GM12874 (cell line): ENCODE results near the gene AGXT.

Experiments
- TF ChIP-seq, protein P1 (sequence below): IDR thresholded peaks from 2 replicates; pipeline ENCODE4 v1.5.1; 2011; ENCODE audit warnings: low read depth, mild to moderate bottlenecking, control low read depth, low read length, moderate library complexity; ENCODE audit not compliant: insufficient read depth

AGXT gene

DNA sequence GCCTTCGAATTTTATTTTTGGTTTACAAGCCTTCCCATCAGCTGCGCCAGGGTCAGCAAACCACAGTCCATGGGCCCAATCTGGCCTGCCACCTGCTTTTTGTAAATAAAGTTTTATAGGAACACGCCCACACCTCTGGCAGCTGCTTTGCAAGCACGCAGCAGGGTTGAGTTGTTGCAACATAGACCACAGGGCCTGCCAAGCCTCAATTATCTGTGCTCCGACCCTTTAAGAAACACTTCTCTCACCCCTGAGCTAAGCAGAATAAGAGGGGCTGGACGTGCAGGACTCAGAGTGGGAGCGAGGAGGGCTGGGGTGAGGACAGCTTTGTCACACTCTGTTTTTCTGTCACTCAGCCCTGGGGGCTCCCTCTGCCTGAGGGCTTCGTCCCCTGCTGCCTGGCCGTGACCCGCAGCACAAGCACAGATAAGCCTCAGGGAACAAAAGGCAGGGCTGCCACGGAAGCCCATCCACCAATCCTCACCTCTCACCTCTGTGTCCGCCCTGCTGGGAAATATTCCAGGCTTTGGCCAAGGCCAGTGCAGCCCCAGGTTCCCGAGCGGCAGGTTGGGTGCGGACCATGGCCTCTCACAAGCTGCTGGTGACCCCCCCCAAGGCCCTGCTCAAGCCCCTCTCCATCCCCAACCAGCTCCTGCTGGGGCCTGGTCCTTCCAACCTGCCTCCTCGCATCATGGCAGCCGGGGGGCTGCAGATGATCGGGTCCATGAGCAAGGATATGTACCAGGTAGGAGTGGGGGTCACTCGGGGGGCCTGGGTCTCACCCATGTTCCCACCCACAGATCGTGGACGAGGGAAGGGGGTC, at the start of gene AGXT:
AGXT (plus strand) TSS at position 539 of the 823 bp plus-strand sequence; CDS start at position 581, 42 bp downstream.
- TF ChIP-seq, protein P1, sequence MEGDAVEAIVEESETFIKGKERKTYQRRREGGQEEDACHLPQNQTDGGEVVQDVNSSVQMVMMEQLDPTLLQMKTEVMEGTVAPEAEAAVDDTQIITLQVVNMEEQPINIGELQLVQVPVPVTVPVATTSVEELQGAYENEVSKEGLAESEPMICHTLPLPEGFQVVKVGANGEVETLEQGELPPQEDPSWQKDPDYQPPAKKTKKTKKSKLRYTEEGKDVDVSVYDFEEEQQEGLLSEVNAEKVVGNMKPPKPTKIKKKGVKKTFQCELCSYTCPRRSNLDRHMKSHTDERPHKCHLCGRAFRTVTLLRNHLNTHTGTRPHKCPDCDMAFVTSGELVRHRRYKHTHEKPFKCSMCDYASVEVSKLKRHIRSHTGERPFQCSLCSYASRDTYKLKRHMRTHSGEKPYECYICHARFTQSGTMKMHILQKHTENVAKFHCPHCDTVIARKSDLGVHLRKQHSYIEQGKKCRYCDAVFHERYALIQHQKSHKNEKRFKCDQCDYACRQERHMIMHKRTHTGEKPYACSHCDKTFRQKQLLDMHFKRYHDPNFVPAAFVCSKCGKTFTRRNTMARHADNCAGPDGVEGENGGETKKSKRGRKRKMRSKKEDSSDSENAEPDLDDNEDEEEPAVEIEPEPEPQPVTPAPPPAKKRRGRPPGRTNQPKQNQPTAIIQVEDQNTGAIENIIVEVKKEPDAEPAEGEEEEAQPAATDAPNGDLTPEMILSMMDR, result no peak

DNA sequence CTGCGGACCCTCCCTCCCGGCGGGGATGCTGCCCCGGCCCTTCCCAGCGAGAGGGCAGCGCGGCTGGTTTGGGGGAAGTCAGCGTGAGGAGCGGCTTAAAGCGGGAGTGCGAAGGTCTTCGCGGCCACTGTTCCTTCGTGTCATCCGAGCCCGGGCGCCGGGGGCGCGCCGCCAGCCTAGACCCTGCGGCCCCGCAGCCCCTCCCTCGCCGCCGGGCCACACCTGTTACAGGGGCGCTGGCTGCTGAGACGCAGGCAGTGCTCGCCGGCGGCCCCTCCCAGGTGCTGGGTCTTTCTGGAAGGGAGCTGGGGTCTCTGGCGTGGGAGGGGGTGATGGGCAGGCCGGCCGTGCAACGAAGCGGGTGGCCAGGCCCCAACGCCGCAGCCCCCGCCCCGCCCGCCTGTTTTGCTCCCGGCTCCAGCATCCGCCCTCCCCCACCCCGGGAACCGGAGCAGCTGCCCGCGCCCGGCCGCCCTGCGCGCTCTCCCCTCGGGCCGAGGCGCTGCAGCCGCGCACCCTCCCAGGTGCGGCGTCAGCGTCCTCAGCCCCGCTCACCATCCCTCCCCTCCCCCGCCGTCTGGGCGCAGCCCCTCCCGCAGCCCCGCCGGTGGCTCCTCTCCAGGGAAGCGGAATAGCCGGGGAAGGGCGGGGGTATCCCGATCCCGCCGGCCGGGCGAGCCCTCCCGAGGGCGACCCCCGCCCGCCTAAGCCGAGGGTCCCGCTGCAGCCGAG, 49.3 kb upstream of the AGXT start:
- TF ChIP-seq, protein P1, result no peak

DNA sequence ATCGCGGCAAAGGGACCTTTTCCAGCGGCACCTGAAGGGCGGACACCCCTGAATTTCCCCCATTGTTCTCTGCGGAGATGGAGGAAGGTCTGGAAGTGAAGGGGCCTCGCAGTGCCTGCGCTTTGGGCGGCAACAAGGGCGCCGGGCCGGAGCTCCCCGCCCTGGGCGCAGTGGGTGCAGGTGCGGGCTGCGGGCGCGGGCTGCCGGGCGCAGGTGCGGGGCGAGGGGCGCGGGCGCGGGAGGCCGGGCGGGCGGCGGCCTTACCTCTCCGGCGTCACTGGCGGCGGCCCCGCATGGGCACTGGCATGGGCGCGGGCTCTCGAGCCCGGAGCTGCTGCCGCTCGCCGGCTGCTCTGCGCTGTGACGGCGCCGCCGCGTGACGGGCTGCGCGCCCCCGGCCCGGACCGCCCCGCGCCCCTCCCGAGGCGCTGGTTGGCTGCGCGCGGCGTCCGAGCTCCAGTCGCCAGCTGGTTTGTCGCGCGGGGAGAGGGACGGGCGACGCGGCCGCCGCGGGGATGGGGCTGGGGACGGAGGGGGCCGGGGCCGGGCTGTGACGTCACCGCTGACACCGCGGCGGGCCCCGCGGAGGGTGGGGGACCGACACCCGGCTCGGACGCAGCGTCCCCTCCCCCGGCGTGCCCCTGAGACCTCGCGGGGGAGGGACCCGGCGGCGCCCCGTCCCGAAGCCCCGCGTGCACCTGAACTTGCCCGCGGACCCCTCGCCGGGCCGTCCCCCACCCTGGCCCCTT, 48.6 kb upstream of the AGXT start, which contains the start of gene KIF1A:
KIF1A (minus strand) TSS at position 362 of the 749 bp plus-strand sequence. CDS start 22,467 bp downstream, outside the sequence.
- TF ChIP-seq, protein P1, result no peak

DNA sequence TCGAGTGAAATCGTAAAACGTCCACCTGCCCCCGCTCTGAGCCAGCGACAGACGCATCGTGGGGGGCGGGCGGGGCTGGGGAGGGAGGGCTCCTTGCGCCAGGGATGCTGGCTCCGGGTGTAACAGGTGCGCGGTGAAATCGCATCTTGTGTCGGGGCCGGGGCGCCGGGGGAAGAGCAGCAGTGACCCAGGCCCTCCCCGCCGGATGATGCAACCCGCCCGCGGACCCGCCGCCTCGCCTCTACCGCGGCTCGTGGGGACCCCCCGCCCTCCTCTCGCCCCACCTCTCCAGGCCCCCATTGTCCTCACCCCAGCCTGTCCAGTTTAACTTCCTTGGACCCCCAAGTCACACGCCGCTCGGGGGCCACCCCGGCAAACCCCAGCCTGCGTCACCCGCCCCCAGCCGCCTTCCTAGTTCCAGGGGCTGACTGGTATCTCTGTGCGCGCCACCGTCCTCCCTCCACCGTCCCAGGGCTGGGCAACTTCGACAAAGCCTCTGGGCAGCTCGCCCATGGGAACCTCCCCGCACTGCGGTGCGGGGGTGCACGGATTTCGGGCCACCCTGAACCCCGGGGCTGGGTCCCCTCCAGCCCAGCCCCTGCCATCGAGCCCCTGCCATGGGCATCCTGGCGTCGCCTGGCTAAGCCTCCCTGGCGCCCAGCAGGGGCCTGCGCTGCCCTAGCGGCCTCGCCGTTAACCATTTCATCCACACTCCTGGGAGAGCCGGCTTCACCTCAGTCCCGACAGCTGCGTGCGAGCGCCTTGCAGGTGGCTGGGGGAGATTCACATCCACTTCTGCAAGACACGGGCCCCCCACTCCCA, 47.8 kb upstream of the AGXT start:
- TF ChIP-seq, protein P1, result no peak

DNA sequence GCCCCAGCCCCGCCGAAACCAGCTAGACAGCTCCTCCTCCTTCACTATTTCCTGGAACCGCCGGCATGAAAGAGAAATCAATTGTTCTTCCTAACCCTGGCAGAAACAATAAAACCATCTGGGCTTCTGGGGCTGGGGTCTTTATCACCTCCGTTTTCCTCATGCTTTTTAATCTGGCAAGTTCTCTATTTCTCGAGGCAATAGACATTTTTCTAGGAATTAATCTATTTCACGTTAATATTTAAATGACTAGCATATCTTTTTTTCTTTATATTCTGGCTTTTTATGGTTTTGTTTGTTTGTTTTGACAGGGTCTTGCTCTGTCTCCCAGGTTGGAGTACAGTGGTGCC, 47.2 kb upstream of the AGXT start:
- TF ChIP-seq, protein P1, result no peak

DNA sequence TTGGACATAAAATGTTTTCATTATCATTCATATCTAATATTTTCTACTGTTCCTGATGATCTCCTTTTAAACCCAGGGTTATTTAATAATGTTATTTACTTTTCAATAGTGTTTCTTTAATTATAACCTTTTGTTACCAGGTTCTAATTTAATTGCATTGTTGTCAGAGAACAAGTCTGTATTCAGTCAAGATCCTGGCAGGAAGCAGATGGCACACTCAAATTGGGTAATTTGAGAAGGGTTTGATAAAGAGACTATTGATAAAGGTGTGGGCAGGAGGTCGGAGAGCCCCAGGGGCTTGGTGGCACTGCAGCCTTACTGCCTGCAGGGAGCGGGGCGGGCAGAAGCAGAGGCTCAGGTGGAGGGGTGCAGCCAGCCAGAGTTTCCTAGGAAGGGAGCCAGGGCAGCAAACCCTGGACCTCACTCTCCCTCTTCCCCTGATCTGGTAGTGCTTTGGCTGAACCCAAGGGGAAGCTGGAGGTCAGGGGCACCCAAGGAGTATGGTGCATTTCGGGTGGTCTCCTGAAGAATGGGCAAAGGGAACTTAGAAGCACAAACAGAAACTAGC, 46.3 kb upstream of the AGXT start:
- TF ChIP-seq, protein P1, result no peak
